WTC11 (cell line): ENCODE results near the gene SAG.

Source experiments
- AFF4 ChIP-seq: sonication (generic); formaldehyde crosslinking; IDR thresholded peaks from 2 replicates; pipeline ENCODE4 v1.8.1; 2023; ENCODE audit warnings: mild to moderate bottlenecking, missing genetic modification reagents, borderline replicate concordance
- FOXJ3 ChIP-seq: sonication (generic); formaldehyde crosslinking; IDR thresholded peaks from 2 replicates; pipeline ENCODE4 v1.9.0; 2021; ENCODE audit warnings: missing genetic modification reagents, mild to moderate bottlenecking, borderline replicate concordance
- KAT7 ChIP-seq: sonication (generic); formaldehyde crosslinking; IDR thresholded peaks from 2 replicates; pipeline ENCODE4 v1.8.1; 2023; ENCODE audit warnings: missing genetic modification reagents, mild to moderate bottlenecking, borderline replicate concordance
- MAX ChIP-seq: sonication (generic); formaldehyde crosslinking; IDR thresholded peaks from 2 replicates; pipeline ENCODE4 v1.8.0; 2022; ENCODE audit warnings: mild to moderate bottlenecking, missing genetic modification reagents
- MYBL2 ChIP-seq: sonication (generic); formaldehyde crosslinking; IDR thresholded peaks from 2 replicates; pipeline ENCODE4 v1.8.1; 2023; ENCODE audit warnings: mild to moderate bottlenecking, moderate library complexity, missing genetic modification reagents
- NFYB ChIP-seq: sonication (generic); formaldehyde crosslinking; conservative IDR thresholded peaks from 2 replicates; pipeline ENCODE4 v1.8.0; 2022; ENCODE audit warnings: low read depth, missing genetic modification reagents
- SP1 ChIP-seq: sonication (generic); formaldehyde crosslinking; conservative IDR thresholded peaks from 2 replicates; pipeline ENCODE4 v1.8.1; 2022; ENCODE audit warnings: missing genetic modification reagents
- ZNF232 ChIP-seq: sonication (generic); formaldehyde crosslinking; IDR thresholded peaks from 2 replicates; pipeline ENCODE4 v1.8.0; 2022; ENCODE audit warnings: mild to moderate bottlenecking, missing genetic modification reagents
- ZNF512 ChIP-seq: sonication (generic); formaldehyde crosslinking; IDR thresholded peaks from 2 replicates; pipeline ENCODE4 v1.8.1; 2022; ENCODE audit warnings: missing genetic modification reagents, borderline replicate concordance
- TF ChIP-seq, protein P1 (sequence below): fragments of 200-600 bp; IDR thresholded peaks from 2 replicates; pipeline ENCODE4 v1.8.0; 2022; ENCODE audit warnings: antibody characterized with exemption
- TF ChIP-seq, protein P2 (sequence below): sonication (generic); formaldehyde crosslinking; IDR thresholded peaks from 2 replicates; pipeline ENCODE4 v1.8.0; 2022; ENCODE audit warnings: mild to moderate bottlenecking, missing genetic modification reagents
- TF ChIP-seq, protein P3 (sequence below): sonication (generic); formaldehyde crosslinking; conservative IDR thresholded peaks from 2 replicates; pipeline ENCODE4 v1.8.1; 2023; ENCODE audit warnings: mild to moderate bottlenecking, low read depth, missing genetic modification reagents, moderate library complexity
- TF ChIP-seq, protein P4 (sequence below): sonication (generic); formaldehyde crosslinking; IDR thresholded peaks from 2 replicates; pipeline ENCODE4 v1.8.1; 2023; ENCODE audit warnings: mild to moderate bottlenecking, missing genetic modification reagents, moderate library complexity
- TF ChIP-seq, protein P5 (sequence below): sonication (generic); formaldehyde crosslinking; IDR thresholded peaks from 2 replicates; pipeline ENCODE4 v1.8.1; 2022; ENCODE audit warnings: low read depth, missing genetic modification reagents, borderline replicate concordance

- no peak for TF ChIP-seq KAT7
- TF ChIP-seq, protein P1, sequence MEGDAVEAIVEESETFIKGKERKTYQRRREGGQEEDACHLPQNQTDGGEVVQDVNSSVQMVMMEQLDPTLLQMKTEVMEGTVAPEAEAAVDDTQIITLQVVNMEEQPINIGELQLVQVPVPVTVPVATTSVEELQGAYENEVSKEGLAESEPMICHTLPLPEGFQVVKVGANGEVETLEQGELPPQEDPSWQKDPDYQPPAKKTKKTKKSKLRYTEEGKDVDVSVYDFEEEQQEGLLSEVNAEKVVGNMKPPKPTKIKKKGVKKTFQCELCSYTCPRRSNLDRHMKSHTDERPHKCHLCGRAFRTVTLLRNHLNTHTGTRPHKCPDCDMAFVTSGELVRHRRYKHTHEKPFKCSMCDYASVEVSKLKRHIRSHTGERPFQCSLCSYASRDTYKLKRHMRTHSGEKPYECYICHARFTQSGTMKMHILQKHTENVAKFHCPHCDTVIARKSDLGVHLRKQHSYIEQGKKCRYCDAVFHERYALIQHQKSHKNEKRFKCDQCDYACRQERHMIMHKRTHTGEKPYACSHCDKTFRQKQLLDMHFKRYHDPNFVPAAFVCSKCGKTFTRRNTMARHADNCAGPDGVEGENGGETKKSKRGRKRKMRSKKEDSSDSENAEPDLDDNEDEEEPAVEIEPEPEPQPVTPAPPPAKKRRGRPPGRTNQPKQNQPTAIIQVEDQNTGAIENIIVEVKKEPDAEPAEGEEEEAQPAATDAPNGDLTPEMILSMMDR, result no peak
- TF ChIP-seq MAX (CRISPR knock-in tag), result no peak
- no peak for TF ChIP-seq FOXJ3 (CRISPR knock-in tag)
- no peak for TF ChIP-seq MYBL2 (CRISPR knock-in tag)
- TF ChIP-seq AFF4 (CRISPR knock-in tag), result no peak
- TF ChIP-seq, protein P2, sequence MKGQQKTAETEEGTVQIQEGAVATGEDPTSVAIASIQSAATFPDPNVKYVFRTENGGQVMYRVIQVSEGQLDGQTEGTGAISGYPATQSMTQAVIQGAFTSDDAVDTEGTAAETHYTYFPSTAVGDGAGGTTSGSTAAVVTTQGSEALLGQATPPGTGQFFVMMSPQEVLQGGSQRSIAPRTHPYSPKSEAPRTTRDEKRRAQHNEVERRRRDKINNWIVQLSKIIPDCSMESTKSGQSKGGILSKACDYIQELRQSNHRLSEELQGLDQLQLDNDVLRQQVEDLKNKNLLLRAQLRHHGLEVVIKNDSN, result no peak
- TF ChIP-seq, protein P3, sequence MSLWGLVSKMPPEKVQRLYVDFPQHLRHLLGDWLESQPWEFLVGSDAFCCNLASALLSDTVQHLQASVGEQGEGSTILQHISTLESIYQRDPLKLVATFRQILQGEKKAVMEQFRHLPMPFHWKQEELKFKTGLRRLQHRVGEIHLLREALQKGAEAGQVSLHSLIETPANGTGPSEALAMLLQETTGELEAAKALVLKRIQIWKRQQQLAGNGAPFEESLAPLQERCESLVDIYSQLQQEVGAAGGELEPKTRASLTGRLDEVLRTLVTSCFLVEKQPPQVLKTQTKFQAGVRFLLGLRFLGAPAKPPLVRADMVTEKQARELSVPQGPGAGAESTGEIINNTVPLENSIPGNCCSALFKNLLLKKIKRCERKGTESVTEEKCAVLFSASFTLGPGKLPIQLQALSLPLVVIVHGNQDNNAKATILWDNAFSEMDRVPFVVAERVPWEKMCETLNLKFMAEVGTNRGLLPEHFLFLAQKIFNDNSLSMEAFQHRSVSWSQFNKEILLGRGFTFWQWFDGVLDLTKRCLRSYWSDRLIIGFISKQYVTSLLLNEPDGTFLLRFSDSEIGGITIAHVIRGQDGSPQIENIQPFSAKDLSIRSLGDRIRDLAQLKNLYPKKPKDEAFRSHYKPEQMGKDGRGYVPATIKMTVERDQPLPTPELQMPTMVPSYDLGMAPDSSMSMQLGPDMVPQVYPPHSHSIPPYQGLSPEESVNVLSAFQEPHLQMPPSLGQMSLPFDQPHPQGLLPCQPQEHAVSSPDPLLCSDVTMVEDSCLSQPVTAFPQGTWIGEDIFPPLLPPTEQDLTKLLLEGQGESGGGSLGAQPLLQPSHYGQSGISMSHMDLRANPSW (CRISPR knock-in tag), result no peak
- no peak for TF ChIP-seq ZNF512 (CRISPR knock-in tag)
- TF ChIP-seq, protein P4, sequence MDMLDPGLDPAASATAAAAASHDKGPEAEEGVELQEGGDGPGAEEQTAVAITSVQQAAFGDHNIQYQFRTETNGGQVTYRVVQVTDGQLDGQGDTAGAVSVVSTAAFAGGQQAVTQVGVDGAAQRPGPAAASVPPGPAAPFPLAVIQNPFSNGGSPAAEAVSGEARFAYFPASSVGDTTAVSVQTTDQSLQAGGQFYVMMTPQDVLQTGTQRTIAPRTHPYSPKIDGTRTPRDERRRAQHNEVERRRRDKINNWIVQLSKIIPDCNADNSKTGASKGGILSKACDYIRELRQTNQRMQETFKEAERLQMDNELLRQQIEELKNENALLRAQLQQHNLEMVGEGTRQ (CRISPR knock-in tag), result no peak
- TF ChIP-seq NFYB (CRISPR knock-in tag), result no peak
- TF ChIP-seq, protein P5, sequence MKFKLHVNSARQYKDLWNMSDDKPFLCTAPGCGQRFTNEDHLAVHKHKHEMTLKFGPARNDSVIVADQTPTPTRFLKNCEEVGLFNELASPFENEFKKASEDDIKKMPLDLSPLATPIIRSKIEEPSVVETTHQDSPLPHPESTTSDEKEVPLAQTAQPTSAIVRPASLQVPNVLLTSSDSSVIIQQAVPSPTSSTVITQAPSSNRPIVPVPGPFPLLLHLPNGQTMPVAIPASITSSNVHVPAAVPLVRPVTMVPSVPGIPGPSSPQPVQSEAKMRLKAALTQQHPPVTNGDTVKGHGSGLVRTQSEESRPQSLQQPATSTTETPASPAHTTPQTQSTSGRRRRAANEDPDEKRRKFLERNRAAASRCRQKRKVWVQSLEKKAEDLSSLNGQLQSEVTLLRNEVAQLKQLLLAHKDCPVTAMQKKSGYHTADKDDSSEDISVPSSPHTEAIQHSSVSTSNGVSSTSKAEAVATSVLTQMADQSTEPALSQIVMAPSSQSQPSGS (CRISPR knock-in tag), result no peak
- no peak for TF ChIP-seq ZNF232 (CRISPR knock-in tag)
- TF ChIP-seq SP1 (CRISPR knock-in tag), result no peak
These were observed 17.6 kb downstream of the SAG start for GRCh38 chr2:233325256-233325655.
